HCT116 (cell line): ENCODE data around the gene PLCH2.

Source experiments
- CTCF ChIP-seq, 3 experiments: fragments of 200-600 bp in 1 of 3; sonication (generic) in 1 of 3; IDR thresholded peaks in 2 of 3; conservative IDR thresholded peaks in 1 of 3; 2 replicates each; pipeline ENCODE4 v1.5.1; 2012 to 2017; ENCODE audit warnings: low read depth in 2 of 3, low read length in 2 of 3, antibody characterized with exemption in 1 of 3, borderline replicate concordance in 1 of 3, control low read depth in 1 of 3, mild to moderate bottlenecking in 1 of 3, mixed read lengths in 1 of 3, mixed run types in 1 of 3, moderate library complexity in 1 of 3; ENCODE audit not compliant: insufficient read depth in 1 of 3
- ELF1 ChIP-seq: IDR thresholded peaks from 2 replicates; pipeline ENCODE4 v1.6.1; 2012; ENCODE audit warnings: low read depth, borderline replicate concordance
- JUND ChIP-seq: IDR thresholded peaks from 2 replicates; pipeline ENCODE4 v1.6.1; 2012
- POLR2A ChIP-seq: IDR thresholded peaks from 2 replicates; pipeline ENCODE4 v1.7.0; 2011; ENCODE audit warnings: borderline replicate concordance; ENCODE audit not compliant: insufficient read depth, insufficient read length; ENCODE audit errors: extremely low read depth
- SP1 ChIP-seq: IDR thresholded peaks from 2 replicates; pipeline ENCODE4 v1.6.1; 2012; ENCODE audit warnings: low read depth
- TF ChIP-seq, protein P1 (sequence below): IDR thresholded peaks from 2 replicates; pipeline ENCODE4 v1.6.1; 2012

DNA sequence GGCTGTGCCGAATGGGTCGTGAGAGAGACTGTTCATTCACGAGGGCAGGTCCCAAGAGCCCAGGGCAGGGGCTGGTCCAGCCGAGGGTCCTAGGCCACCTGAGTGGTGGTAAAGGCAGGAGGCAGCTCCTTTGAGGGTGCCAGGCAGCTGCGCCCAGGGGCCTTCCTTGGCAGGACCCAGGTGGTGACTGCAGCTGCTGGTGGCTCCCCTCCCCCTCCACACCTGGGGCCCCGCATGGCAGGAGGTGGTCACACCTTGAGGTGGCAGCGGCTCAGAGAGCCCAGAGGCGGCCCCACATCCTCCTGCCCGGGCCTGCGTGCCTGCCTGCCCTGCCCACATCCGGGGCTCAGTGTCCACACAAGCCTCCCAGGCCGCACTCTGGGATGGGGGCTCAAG, 9.8 kb upstream of the PLCH2 start:
- no peak for TF ChIP-seq CTCF (IDR thresholded peaks at IDR 0.05 in 2 of 3, conservative IDR thresholded peaks at IDR 0.05 in 1 of 3; ENCODE audit: borderline replicate concordance in 1 of 3, insufficient read depth in 1 of 3, low read depth in 2 of 3, low read length in 2 of 3)
- no peak for TF ChIP-seq POLR2A
- TF ChIP-seq JUND, result no peak
- TF ChIP-seq SP1, result no peak
- TF ChIP-seq ELF1, result no peak
- TF ChIP-seq, protein P1, sequence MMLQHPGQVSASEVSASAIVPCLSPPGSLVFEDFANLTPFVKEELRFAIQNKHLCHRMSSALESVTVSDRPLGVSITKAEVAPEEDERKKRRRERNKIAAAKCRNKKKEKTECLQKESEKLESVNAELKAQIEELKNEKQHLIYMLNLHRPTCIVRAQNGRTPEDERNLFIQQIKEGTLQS, result no peak
